Breast epithelium (tissue), 3 donors: ENCODE measurements around the gene CHCHD6.

ENCODE experiments used
- POLR2A ChIP-seq: fragments of 450-650 bp; IDR thresholded peaks from one replicate; pipeline ENCODE4 v1.6.1; 2016; ENCODE audit warnings: antibody characterized with exemption, mild to moderate bottlenecking, moderate library complexity
- TF ChIP-seq, protein P1 (sequence below), 3 donors: fragments of 450-650 bp; IDR thresholded peaks; one replicate each; pipeline ENCODE4 v1.5.1; 2016 to 2017; ENCODE audit warnings: antibody characterized with exemption in 3 of 3, mild to moderate bottlenecking in 3 of 3, moderate library complexity in 3 of 3

DNA sequence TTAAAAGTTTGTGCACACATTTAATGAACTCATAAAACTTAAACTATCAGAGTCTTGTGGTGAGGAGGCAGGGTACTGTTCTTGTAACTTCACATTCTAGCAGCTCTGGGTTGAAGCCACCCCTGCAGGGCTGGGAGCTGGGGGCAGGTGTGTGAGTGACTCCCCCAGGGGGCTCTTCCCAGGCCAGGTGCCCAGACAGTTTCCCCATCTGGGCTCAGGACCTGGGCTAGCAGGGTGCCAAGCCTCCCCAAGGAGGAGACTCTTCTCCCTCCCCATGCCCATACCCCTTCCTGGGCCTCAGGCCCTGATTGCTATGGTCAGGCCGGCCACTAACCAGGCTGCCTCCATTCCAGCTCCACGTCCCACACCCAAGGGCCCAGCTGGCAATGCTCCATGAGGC lies 22.0 kb upstream of the CHCHD6 start:
- TF ChIP-seq, protein P1, sequence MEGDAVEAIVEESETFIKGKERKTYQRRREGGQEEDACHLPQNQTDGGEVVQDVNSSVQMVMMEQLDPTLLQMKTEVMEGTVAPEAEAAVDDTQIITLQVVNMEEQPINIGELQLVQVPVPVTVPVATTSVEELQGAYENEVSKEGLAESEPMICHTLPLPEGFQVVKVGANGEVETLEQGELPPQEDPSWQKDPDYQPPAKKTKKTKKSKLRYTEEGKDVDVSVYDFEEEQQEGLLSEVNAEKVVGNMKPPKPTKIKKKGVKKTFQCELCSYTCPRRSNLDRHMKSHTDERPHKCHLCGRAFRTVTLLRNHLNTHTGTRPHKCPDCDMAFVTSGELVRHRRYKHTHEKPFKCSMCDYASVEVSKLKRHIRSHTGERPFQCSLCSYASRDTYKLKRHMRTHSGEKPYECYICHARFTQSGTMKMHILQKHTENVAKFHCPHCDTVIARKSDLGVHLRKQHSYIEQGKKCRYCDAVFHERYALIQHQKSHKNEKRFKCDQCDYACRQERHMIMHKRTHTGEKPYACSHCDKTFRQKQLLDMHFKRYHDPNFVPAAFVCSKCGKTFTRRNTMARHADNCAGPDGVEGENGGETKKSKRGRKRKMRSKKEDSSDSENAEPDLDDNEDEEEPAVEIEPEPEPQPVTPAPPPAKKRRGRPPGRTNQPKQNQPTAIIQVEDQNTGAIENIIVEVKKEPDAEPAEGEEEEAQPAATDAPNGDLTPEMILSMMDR (IDR thresholded peaks at IDR 0.05), result no peak
- TF ChIP-seq POLR2A, result no peak
